Keratinocyte (primary cell): ENCODE data around the gene MISP. TPM values are rescaled to one million over a fixed set of nuclear protein-coding genes. Genes with fewer than 3 reads are reported as not detected.

ENCODE experiments used
- DNase-seq: peaks from one replicate; pipeline ENCODE4 v3.0.0-alpha.2; 2011; ENCODE audit warnings: low read depth, missing footprints, low spot score
- FAIRE-seq: peaks from 2 replicates; lab custom pipeline; 2011; peaks lifted over from hg19 to GRCh38; lab: Jason Lieb, UNC
- H2AFZ ChIP-seq: 2 replicates; pipeline ENCODE4 v1.6.0; 2012; ENCODE audit warnings: low read length, control low read depth, inconsistent platforms; ENCODE audit not compliant: control insufficient read depth
- H3K27ac ChIP-seq: 2 replicates; pipeline ENCODE4 v1.5.1; 2011; ENCODE audit warnings: low read length; ENCODE audit not compliant: control insufficient read depth, insufficient read depth
- H3K27me3 ChIP-seq: 3 replicates; pipeline ENCODE4 v1.6.0; 2011; ENCODE audit warnings: low read length; ENCODE audit not compliant: control insufficient read depth, insufficient read depth; ENCODE audit errors: extremely low read depth
- H3K36me3 ChIP-seq, 2 experiments: 2 replicates in 1 of 2; 3 replicates in 1 of 2; pipeline ENCODE4 v1.5.1; 2011; ENCODE audit warnings: low read length in 2 of 2, mild to moderate bottlenecking in 1 of 2; ENCODE audit not compliant: control insufficient read depth in 2 of 2, insufficient read depth in 2 of 2; ENCODE audit errors: extremely low read depth in 1 of 2
- H3K4me1 ChIP-seq: 3 replicates; pipeline ENCODE4 v1.5.1; 2011; ENCODE audit warnings: low read length; ENCODE audit not compliant: control insufficient read depth, insufficient read depth; ENCODE audit errors: extremely low read depth
- H3K4me2 ChIP-seq: 3 replicates; pipeline ENCODE4 v1.6.0; 2011; ENCODE audit warnings: low read depth, low read length; ENCODE audit not compliant: control insufficient read depth, insufficient read depth; ENCODE audit errors: extremely low read depth
- H3K4me3 ChIP-seq, 3 experiments: fragments of 200-600 bp in 1 of 3; sonication (generic) in 1 of 3; 2 replicates in 2 of 3; 3 replicates in 1 of 3; pipeline ENCODE4 v1.5.1; 2011 to 2016; ENCODE audit warnings: low read length in 3 of 3, mild to moderate bottlenecking in 3 of 3, control low read depth in 2 of 3, inconsistent platforms in 1 of 3, low read depth in 1 of 3, mixed read lengths in 1 of 3, mixed run types in 1 of 3, moderate library complexity in 1 of 3; ENCODE audit not compliant: control insufficient read depth in 2 of 3, insufficient read depth in 2 of 3; ENCODE audit errors: extremely low read depth in 1 of 3
- H3K79me2 ChIP-seq: 2 replicates; pipeline ENCODE4 v1.6.0; 2012; ENCODE audit warnings: low read length; ENCODE audit not compliant: control insufficient read depth, insufficient read depth
- H3K9ac ChIP-seq: 3 replicates; pipeline ENCODE4 v1.6.0; 2011; ENCODE audit warnings: low read length; ENCODE audit not compliant: control insufficient read depth, insufficient read depth; ENCODE audit errors: extremely low read depth
- H3K9me1 ChIP-seq: 3 replicates; pipeline ENCODE4 v1.6.0; 2011; ENCODE audit warnings: low read length; ENCODE audit not compliant: control insufficient read depth, insufficient read depth; ENCODE audit errors: extremely low read depth
- H3K9me3 ChIP-seq: 2 replicates; pipeline ENCODE4 v1.5.1; 2012; ENCODE audit warnings: low read depth, low read length; ENCODE audit not compliant: control insufficient read depth
- H4K20me1 ChIP-seq: 3 replicates; pipeline ENCODE4 v1.6.0; 2011; ENCODE audit warnings: low read length; ENCODE audit not compliant: control insufficient read depth, insufficient read depth; ENCODE audit errors: extremely low read depth
- CTCF ChIP-seq, 3 experiments: IDR thresholded peaks in 1 of 3; conservative IDR thresholded peaks in 1 of 3; optimal IDR thresholded peaks in 1 of 3; 2 replicates in 2 of 3; 3 replicates in 1 of 3; pipeline versions ENCODE3 to v1.5.1; 2011; ENCODE audit warnings: low read length in 3 of 3, mild to moderate bottlenecking in 3 of 3, moderate library complexity in 2 of 3, control low read depth in 1 of 3, inconsistent platforms in 1 of 3; ENCODE audit not compliant: insufficient read depth in 2 of 3; ENCODE audit errors: extremely low read depth in 1 of 3
- EZH2 ChIP-seq: IDR thresholded peaks from one replicate; pipeline ENCODE4 v1.6.1; 2012; ENCODE audit warnings: inconsistent platforms, mild to moderate bottlenecking, low read length, moderate library complexity
- dilution Hi-C: fragments of 300-500 bp; cut with MboI; formaldehyde crosslinking; loops from one replicate; pipeline ENCODE4 v1.7.0; 2020; ENCODE audit warnings: low sequenced_read_pairs; ENCODE audit not compliant: extremely low pct_ligation_motif_present
- polyA plus RNA-seq, 5 experiments: library from polyadenylated mRNA; depleted of rRNA in 3 of 5; stranded (reverse) in 3 of 5; stranded (forward) in 1 of 5; unstranded in 1 of 5; fragments of >200 nt; gene quantifications; 1 replicate in 1 of 5; 2 replicates in 3 of 5; 3 replicates in 1 of 5; pipeline versions ENCODE4 v1.2.1 to v1.2.3, GENCODE V29; 2011 to 2012; ENCODE audit warnings: missing spikeins in 2 of 5, low read depth in 1 of 5, low replicate concordance in 1 of 5

Gene MISP
- polyA plus RNA-seq, 1 donor (not counting 4 experiments of a cell fraction or from before 2014, with no cell fraction given) = 17.5 TPM

- Histone ChIP-seq H3K36me3 (no peaks in the 10 kb centered on the region), H4K20me1 (no peaks in the 10 kb centered on the region), H3K4me1 (no peaks in the 10 kb centered on the region), H3K4me3 (no peak overlapping the region), H3K4me2 (no peak overlapping the region), H3K27me3 (peaks cover 7% of the 10 kb centered on the region), H3K9me1 (no peaks in the 10 kb centered on the region), H3K9me3 (no peaks in the 10 kb centered on the region), H2AFZ (no peak overlapping the region), H3K79me2 (no peaks in the 10 kb centered on the region), H3K27ac (no peak overlapping the region), H3K9ac (no peak overlapping the region)
- no peak for DNase-seq
- dilution Hi-C loops = no loop called here
- no peak for TF ChIP-seq CTCF (optimal IDR thresholded peaks at IDR 0.05 in 1 of 3, IDR thresholded peaks at IDR 0.05 in 1 of 3, conservative IDR thresholded peaks at IDR 0.05 in 1 of 3; ENCODE audit: extremely low read depth in 1 of 3, insufficient read depth in 2 of 3, low read length in 3 of 3)
- no peak for TF ChIP-seq EZH2
- FAIRE-seq = no peak
Observed at GRCh38 chr19:720345-721160, 30.4 kb upstream of the MISP start.

GRCh38 chr19:722553-723101 is 28.3 kb upstream of the MISP start:
- Histone ChIP-seq H3K4me3 (no peak overlapping the region), H3K4me1 (no peaks in the 10 kb centered on the region), H4K20me1 (no peaks in the 10 kb centered on the region), H3K9ac (no peak overlapping the region), H3K36me3 (no peaks in the 10 kb centered on the region), H3K9me3 (no peaks in the 10 kb centered on the region), H3K9me1 (no peaks in the 10 kb centered on the region), H3K79me2 (no peaks in the 10 kb centered on the region), H3K27me3 (peaks cover 7% of the 10 kb centered on the region), H2AFZ (no peak overlapping the region), H3K4me2 (no peak overlapping the region), H3K27ac (no peak overlapping the region)
- dilution Hi-C loops = no loop called here
- FAIRE-seq (no peak), DNase-seq (no peak)
- TF ChIP-seq CTCF (optimal IDR thresholded peaks at IDR 0.05 in 1 of 3, IDR thresholded peaks at IDR 0.05 in 1 of 3, conservative IDR thresholded peaks at IDR 0.05 in 1 of 3; ENCODE audit: extremely low read depth in 1 of 3, insufficient read depth in 2 of 3, low read length in 3 of 3) (no peak), EZH2 (no peak)
